Lung (tissue), 12 donors: ENCODE data around the gene CFTR. TPM values are rescaled to one million over a fixed set of nuclear protein-coding genes. Genes with fewer than 3 reads are reported as not detected.

Experiments used
- ATAC-seq: fragments of 200-7000 bp; cut with Tn5 transposase; one replicate; pipeline ENCODE4 v1.9.1; 2020; ENCODE audit warnings: moderate number of reproducible peaks; ENCODE audit not compliant: insufficient read depth, low FRiP score
- DNase-seq, 3 donors: peaks; one replicate each; pipeline ENCODE4 v3.0.0-alpha.2; 2013 to 2017
- H3K27ac ChIP-seq, 2 donors: one replicate each; pipeline ENCODE4 v1.5.1; 2013; ENCODE audit warnings: mild to moderate bottlenecking in 2 of 2, moderate library complexity in 2 of 2, control low read depth in 1 of 2, inconsistent platforms in 1 of 2, low read depth in 1 of 2, low read length in 1 of 2
- H3K27me3 ChIP-seq, 3 donors: one replicate each; pipeline ENCODE4 v1.5.1; 2013; ENCODE audit warnings: low read length in 2 of 3; ENCODE audit not compliant: control insufficient read depth in 3 of 3, insufficient read depth in 3 of 3
- H3K36me3 ChIP-seq, 4 donors: one replicate each; pipeline ENCODE4 v1.5.1; 2013; ENCODE audit warnings: low read length in 4 of 4, mild to moderate bottlenecking in 1 of 4, moderate library complexity in 1 of 4; ENCODE audit not compliant: control insufficient read depth in 4 of 4, insufficient read depth in 4 of 4
- H3K4me1 ChIP-seq, 5 donors: one replicate each; pipeline ENCODE4 v1.5.1; 2013; ENCODE audit warnings: low read length in 5 of 5, mild to moderate bottlenecking in 2 of 5, moderate library complexity in 1 of 5; ENCODE audit not compliant: control insufficient read depth in 5 of 5, insufficient read depth in 5 of 5
- H3K4me3 ChIP-seq: one replicate; pipeline ENCODE4 v1.5.1; 2013; ENCODE audit warnings: mild to moderate bottlenecking, control low read depth, moderate library complexity
- H3K9ac ChIP-seq, 2 donors: one replicate each; pipeline ENCODE4 v1.5.1; 2013; ENCODE audit warnings: low read length in 2 of 2, control low read depth in 1 of 2; ENCODE audit not compliant: insufficient read depth in 1 of 2
- H3K9me3 ChIP-seq, 4 donors: one replicate each; pipeline ENCODE4 v1.5.1; 2013; ENCODE audit warnings: low read length in 3 of 4, mild to moderate bottlenecking in 1 of 4, moderate library complexity in 1 of 4; ENCODE audit not compliant: control insufficient read depth in 4 of 4, insufficient read depth in 3 of 4
- WGBS, 2 donors: extraction: QIAGEN DNeasy Blood & Tissue Kit; methylation state at CpG; one replicate each; pipeline ENCODE4 v1.1.7; 2013; 5-methylcytosine and 5-hydroxymethylcytosine counted together
- polyA plus RNA-seq, 2 donors: library from polyadenylated mRNA; stranded (reverse); fragments of 200-250 nt; gene quantifications; one replicate each; pipeline ENCODE4 v1.2.1, GENCODE V29; 2013
- total RNA-seq, 2 donors: library from RNA; depleted of rRNA in 1 of 2; stranded (reverse); fragments of >200 nt in 1 of 2; gene quantifications; one replicate each; pipeline ENCODE4 v1.2.1, GENCODE V29; 2014 to 2021
- TF ChIP-seq, protein P1 (sequence below): IDR thresholded peaks from 2 replicates; pipeline ENCODE4 v1.5.1; 2012; ENCODE audit warnings: mild to moderate bottlenecking; ENCODE audit errors: control extremely low read depth, extremely low read depth
- donor health status: control.
- donor health status: control.
- donor health status: Bipolar disorder and iron deficiency.
- donor health status: healthy.
- donor health status: DM: yes; HTN: yes; CAD: no.

CFTR gene
- total and polyA plus RNA-seq, 4 donors, result 8.2 to 138 (median 15.7) TPM

DNA sequence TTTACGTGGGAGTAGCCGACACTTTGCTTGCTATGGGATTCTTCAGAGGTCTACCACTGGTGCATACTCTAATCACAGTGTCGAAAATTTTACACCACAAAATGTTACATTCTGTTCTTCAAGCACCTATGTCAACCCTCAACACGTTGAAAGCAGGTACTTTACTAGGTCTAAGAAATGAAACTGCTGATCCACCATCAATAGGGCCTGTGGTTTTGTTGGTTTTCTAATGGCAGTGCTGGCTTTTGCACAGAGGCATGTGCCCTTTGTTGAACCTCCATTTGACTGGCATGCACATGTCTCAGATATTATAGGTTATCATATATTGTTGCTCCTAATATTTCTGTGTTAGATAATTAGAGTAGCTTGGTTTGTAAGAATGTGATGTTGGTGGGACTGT, 123.8 kb downstream of the CFTR start:
- no peaks in the 10 kb centered on the region for H3K9me3 ChIP-seq
- H3K27me3 ChIP-seq, result no peaks in the 10 kb centered on the region
- H3K9ac ChIP-seq, result no peak overlapping the region
- DNase-seq (no peak), ATAC-seq (no peak)
- no peak overlapping the region for H3K4me3 ChIP-seq
- H3K27ac ChIP-seq, result no peak overlapping the region
- TF ChIP-seq, protein P1, sequence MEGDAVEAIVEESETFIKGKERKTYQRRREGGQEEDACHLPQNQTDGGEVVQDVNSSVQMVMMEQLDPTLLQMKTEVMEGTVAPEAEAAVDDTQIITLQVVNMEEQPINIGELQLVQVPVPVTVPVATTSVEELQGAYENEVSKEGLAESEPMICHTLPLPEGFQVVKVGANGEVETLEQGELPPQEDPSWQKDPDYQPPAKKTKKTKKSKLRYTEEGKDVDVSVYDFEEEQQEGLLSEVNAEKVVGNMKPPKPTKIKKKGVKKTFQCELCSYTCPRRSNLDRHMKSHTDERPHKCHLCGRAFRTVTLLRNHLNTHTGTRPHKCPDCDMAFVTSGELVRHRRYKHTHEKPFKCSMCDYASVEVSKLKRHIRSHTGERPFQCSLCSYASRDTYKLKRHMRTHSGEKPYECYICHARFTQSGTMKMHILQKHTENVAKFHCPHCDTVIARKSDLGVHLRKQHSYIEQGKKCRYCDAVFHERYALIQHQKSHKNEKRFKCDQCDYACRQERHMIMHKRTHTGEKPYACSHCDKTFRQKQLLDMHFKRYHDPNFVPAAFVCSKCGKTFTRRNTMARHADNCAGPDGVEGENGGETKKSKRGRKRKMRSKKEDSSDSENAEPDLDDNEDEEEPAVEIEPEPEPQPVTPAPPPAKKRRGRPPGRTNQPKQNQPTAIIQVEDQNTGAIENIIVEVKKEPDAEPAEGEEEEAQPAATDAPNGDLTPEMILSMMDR, result no peak
- no peaks in the 10 kb centered on the region for H3K36me3 ChIP-seq
- WGBS, 2 donors, result 76 to 77% methylated on average over 4 of the region's 4 CpGs
- no peaks in the 10 kb centered on the region for H3K4me1 ChIP-seq

DNA sequence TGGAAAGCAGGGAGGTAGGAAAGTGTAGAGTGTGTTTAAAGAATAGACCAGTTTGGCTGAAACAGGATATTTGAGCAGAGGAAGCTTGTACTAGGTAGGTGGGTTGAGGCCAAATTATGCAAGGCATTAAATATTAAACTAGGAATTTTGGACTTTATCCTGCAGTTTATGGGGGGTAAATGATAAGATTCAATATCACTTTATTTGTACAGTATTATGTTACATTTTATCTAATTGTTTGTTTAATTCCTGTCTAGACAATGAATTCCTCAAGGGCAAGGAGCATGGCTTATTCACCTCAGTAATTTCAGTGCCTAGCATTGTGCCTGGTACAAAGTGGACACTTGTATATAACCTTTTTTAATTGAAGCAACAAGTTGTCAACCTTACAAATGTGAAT, 125.9 kb downstream of the CFTR start:
- no peaks in the 10 kb centered on the region for H3K27me3 ChIP-seq
- DNase-seq, result no peak
- no peak overlapping the region for H3K9ac ChIP-seq
- H3K9me3 ChIP-seq, result no peaks in the 10 kb centered on the region
- H3K36me3 ChIP-seq, result no peaks in the 10 kb centered on the region
- no peak overlapping the region for H3K4me3 ChIP-seq
- TF ChIP-seq, protein P1, result no peak
- no peak for ATAC-seq
- no peaks in the 10 kb centered on the region for H3K4me1 ChIP-seq
- H3K27ac ChIP-seq, result no peak overlapping the region

DNA sequence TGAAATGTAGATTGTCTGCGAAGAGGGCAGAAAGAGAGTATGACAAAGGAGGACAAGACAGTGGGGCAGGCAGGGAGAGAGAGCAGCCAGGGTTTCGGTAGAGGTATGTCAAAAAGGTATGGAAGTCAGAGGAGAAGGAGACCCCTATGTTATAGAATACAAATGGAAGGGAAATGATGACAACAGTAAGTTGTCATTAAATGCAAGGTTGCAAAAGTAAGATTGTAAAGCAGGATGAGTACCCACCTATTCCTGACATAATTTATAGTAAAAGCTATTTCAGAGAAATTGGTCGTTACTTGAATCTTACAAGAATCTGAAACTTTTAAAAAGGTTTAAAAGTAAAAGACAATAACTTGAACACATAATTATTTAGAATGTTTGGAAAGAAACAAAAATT, 126.3 kb downstream of the CFTR start:
- Histone ChIP-seq H3K4me3 (no peak overlapping the region), H3K27me3 (no peaks in the 10 kb centered on the region), H3K9ac (no peak overlapping the region), H3K36me3 (no peaks in the 10 kb centered on the region), H3K9me3 (no peaks in the 10 kb centered on the region), H3K4me1 (no peaks in the 10 kb centered on the region), H3K27ac (no peak overlapping the region)
- ATAC-seq (no peak), DNase-seq (no peak)
- WGBS, 2 donors, result 88 to 93% methylated on average over 3 of the region's 3 CpGs
- TF ChIP-seq, protein P1, result no peak

DNA sequence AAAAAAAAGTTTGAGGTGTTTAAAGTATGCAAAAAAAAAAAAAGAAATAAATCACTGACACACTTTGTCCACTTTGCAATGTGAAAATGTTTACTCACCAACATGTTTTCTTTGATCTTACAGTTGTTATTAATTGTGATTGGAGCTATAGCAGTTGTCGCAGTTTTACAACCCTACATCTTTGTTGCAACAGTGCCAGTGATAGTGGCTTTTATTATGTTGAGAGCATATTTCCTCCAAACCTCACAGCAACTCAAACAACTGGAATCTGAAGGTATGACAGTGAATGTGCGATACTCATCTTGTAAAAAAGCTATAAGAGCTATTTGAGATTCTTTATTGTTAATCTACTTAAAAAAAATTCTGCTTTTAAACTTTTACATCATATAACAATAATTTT, 130.6 kb downstream of the CFTR start:
- Histone ChIP-seq H3K9ac (no peak overlapping the region), H3K9me3 (no peaks in the 10 kb centered on the region), H3K4me1 (no peaks in the 10 kb centered on the region), H3K27ac (no peak overlapping the region), H3K27me3 (no peaks in the 10 kb centered on the region), H3K4me3 (no peak overlapping the region), H3K36me3 (no peaks in the 10 kb centered on the region)
- DNase-seq (no peak), ATAC-seq (no peak)
- TF ChIP-seq, protein P1, result no peak
- 94 to 95% methylated on average over 2 of the region's 2 CpGs for WGBS, 2 donors
